ENCODE measurements around the gene PKP3. TPM values are rescaled to one million over a fixed set of nuclear protein-coding genes. Genes with fewer than 3 reads are reported as not detected.

Gene PKP3
- total RNA-seq, 4 donors from 2014 or later, result 0.33 to 2.8 (median 1.3) TPM

DNA sequence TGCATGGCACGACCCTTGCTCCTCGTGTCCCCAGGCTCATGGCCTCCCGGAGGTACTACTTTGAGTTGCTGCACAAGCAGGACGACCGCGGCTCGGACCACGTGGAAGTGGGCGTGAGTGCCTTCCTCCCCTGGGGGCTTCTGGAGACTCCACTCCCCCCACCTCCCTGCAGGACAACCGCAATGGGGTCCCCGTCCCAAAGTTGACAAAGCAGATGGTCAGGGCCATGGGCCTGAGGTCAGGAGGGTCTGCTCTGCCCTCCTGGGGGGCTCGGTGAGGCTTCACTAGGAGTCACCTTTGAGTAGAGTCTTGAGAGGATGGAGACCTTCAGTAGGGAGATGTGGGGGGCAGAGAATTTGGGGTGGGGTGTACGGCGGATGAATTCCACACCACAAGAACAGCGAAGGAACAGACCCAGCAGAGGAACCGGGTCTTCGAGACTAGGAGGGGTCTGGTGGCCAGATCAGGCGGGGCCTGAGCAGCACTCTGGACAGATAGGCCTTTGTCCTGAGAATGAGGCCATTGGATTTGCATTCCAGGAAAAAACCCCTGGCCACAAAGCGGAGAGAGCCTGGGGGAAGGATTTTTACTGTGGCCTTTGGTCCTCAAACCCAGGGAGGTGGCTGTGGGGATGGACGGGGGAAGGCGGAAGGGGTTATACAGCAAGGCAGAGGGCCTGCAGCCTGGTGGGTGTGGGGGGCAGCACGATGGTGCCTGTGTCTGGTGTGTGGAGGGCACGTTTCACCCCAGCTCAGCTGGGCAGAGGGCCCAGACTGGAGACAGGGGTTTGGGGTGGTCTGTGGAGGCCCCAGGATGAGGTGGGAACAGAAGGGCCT lies 20.1 kb upstream of the PKP3 start:
- TF ChIP-seq, protein P1, sequence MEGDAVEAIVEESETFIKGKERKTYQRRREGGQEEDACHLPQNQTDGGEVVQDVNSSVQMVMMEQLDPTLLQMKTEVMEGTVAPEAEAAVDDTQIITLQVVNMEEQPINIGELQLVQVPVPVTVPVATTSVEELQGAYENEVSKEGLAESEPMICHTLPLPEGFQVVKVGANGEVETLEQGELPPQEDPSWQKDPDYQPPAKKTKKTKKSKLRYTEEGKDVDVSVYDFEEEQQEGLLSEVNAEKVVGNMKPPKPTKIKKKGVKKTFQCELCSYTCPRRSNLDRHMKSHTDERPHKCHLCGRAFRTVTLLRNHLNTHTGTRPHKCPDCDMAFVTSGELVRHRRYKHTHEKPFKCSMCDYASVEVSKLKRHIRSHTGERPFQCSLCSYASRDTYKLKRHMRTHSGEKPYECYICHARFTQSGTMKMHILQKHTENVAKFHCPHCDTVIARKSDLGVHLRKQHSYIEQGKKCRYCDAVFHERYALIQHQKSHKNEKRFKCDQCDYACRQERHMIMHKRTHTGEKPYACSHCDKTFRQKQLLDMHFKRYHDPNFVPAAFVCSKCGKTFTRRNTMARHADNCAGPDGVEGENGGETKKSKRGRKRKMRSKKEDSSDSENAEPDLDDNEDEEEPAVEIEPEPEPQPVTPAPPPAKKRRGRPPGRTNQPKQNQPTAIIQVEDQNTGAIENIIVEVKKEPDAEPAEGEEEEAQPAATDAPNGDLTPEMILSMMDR (IDR thresholded peaks at IDR 0.05; ENCODE audit: low read depth), result no peak

DNA sequence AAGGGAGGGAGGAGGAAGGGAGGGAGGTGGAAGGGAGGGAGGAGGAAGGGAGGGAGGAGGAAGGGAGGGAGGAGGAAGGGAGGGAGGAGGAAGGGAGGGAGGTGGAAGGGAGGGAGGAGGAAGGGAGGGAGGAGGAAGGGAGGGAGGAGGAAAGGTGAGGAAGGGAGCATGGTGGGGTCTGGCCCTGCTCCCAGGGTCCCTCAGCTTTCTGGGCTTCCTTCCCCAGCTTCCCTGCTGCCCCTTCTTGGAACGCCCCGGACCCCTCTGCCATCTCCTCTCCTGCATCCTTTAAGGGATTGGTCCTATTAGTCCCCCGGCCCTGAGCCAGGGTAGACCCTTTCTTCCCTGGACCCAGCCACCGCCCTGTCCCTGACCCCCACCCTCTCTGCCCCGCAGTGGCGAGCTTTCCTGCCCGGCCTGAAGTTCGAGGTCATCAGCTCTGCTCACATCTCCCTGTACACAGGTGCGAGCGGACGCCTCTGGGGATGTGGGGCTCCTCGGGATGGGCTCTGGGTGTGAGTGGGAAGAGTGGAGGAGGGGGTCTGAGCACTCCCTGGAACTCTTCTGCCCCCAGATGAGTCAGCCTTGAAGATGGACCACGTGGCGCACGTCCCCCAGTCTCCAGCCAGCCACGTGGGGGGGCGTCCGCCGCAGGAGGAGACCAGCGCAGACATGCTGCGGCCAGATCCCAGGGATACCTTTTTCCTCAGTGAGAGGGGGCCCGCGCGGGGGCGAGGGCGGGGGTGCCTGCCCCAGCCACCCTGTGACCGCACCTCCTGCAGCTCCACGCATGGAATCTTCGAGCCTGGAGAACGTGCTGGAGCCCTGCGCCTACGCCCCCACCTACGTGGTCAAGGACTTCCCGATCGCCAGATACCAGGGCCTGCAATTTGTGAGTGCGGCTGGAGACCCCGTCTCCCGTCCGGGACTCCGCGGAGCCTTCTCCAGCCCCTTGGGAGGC lies 18.7 kb upstream of the PKP3 start:
- TF ChIP-seq, protein P1 (IDR thresholded peaks at IDR 0.05; ENCODE audit: low read depth), result no peak

DNA sequence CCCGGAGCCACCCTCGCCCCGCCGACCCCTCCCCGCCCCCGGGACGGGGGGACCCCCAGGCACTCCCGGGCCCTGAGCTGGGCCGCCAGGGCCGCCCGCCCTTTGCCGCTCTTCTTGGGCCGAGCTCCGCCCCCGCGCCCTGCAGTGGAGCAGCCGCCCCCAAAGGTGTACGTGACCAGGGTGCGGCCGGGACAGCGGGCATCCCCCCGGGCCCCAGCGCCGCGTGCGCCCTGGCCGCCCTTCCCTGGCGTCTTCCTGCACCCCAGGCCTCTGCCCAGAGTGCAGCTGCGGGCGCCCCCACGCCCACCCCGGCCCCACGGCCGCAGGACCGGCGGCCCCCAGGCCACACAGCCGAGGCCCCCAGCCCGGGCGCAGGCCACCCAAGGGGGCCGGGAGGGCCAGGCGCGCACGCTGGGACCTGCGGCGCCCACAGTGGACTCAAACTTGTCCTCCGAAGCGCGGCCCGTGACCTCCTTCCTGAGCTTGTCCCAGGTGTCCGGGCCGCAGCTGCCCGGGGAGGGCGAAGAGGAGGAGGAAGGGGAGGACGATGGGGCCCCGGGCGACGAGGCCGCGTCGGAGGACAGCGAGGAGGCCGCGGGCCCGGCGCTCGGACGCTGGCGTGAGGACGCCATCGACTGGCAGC lies 17.4 kb upstream of the PKP3 start:
- TF ChIP-seq, protein P1 (IDR thresholded peaks at IDR 0.05; ENCODE audit: low read depth), result no peak

DNA sequence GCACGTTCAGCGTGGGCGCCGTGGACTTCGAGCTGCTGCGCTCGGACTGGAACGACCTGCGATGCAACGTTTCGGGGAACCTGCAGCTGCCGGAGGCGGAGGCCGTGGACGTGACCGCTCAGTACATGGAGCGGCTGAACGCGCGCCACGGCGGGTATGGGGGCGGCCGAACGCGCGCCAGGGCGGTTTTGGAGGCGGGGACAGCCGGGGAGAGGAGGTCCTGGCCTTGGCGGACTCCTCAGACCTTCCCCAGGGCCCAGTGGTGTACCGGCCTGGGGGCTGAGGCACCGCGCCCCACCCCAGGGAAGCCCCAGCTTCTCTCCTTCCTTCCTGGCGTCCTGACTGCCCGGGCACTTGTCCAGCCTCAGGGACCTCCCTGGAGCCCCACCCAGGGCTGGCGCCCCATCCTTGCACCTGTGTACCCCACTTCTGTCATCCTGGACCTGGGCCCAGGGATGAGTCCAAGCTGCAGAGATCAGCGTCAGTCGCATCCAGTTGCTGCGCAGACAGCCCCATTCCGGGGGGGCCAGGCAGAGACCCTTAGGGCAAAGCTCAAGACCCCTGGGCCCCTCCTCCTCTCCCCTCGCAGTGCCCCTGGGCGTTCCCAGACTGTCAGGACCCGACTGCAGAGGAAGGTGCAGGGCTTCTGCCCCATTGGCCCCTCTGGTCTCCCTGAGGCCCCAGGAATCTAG lies 16.7 kb upstream of the PKP3 start:
- TF ChIP-seq, protein P1 (IDR thresholded peaks at IDR 0.05; ENCODE audit: low read depth), result no peak

DNA sequence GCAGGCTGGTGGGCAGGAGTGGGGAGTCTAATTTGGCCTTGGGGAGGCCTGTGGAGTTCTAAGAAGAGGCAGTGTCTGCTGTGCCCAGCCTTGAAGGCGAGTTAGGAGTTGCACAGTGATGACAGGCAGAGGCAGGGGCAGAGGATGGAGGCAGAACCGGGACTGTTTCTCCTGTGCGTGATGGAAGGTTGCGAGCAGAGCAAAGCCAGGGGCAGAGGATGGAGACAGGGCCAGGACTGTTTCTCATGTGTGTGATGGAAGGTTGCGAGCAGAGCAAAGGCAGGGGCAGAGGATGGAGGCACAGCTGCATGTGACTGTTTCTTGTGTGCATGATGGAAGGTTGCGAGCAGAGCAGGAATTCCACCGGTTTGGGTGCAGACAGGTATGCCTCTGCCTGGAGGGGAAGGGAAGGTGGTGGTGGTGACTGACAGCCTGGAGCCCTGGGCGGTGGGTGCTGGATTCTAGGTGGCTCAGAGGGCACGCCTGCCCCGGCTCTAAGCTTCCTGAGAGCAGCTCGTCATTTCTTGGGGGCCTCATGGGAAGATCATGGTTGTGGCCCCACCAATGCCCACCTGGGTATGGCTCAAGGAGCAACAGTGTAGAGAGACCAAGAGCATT lies 16.0 kb upstream of the PKP3 start:
- TF ChIP-seq, protein P1 (IDR thresholded peaks at IDR 0.05; ENCODE audit: low read depth), result no peak

DNA sequence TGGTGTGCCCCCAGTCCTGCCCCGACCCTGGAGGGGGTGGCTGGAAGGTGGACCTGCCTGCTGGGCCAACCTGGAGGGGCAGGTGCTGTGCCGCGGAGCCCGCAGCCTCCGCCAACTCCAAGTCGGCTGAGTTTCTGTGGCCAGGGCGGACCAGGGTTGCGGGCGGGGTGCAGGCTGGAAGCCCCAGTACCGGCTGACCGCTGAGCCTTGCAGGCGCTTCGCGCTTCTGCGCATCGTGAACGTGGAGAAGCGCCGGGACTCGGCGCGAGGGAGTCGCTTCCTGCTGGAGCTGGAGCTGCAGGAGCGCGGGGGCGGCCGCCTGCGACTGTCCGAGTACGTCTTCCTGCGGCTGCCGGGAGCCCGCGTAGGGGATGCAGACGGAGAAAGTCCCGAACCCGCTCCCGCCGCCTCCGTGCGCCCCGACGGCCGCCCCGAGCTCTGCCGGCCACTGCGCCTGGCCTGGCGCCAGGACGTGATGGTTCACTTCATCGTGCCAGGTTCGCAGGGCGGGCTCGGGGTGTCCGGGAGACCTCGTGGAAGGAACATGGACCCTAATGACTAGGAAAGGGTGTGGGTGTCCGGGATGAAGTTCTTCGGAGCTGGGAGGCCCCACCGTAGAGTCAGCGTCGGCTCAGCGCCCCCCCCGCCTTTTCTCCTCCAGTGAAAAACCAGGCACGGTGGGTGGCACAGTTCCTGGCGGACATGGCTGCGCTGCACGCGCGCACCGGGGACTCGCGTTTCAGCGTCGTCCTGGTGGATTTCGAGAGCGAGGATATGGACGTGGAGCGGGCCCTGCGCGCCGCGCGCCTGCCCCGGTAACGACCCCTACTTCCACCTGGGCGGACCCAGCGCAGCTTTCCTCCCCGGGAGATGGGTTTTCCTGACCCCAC lies 14.6 kb upstream of the PKP3 start:
- TF ChIP-seq, protein P1 (IDR thresholded peaks at IDR 0.05; ENCODE audit: low read depth), result no peak
